Embryonic facial prominence (tissue), 1 donor: ENCODE data around the gene ARID3B.
"Not testable (repeated sequence)": the region's sequence is repeated elsewhere in the genome, so short reads cannot be mapped to it uniquely, and the experiment has no call there.

Experiments used
- DNase-seq: peaks from one replicate; pipeline ENCODE4 v3.0.0-alpha.2; 2016; ENCODE audit errors: extremely low spot score

The ARID3B gene, protein sequence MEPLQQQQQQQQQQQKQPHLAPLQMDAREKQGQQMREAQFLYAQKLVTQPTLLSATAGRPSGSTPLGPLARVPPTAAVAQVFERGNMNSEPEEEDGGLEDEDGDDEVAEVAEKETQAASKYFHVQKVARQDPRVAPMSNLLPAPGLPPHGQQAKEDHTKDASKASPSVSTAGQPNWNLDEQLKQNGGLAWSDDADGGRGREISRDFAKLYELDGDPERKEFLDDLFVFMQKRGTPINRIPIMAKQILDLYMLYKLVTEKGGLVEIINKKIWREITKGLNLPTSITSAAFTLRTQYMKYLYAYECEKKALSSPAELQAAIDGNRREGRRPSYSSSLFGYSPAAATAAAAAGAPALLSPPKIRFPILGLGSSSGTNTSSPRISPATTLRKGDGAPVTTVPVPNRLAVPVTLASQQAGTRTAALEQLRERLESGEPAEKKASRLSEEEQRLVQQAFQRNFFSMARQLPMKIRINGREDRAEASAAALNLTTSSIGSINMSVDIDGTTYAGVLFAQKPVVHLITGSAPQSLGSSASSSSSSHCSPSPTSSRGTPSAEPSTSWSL

DNA sequence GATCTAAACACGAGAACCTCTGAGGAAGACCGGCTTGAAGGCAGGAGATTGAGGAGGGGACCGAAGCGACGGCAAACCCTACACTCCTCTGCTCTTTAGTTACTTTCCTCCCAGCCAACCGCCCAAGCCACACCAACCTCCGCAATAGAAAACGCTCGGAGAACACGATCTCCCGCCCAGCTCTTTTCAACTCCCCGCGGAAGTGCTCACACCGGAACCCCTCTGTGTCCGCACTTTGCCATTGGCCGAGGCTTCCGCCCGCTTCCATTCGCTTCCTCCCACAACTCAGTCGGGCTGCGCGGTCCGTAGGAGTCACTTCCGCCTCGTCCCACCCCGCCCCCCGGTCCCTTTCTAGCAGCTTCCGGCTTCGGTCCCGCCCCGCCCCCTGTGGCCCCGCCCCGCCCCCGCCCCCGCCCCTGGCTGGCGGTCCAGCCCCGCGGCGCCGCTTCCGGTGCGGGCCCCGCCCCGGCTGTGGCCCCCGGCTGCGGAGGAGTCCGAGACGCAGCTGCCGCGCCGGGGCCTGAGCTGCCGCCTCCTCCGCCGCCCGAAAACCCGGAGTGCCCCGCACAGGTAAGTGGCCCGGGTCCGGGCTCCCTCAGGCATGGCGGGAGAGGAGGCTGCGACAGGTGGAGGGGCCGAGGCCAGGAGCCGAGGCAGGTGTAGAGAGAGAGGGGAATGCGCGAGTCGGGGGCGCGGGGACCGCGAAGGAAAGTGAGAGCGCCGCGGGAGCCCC lies at the start of gene ARID3B:
ARID3B (plus strand) TSS at position 460 of the 733 bp plus-strand sequence. CDS start 2,717 bp downstream, outside the sequence.
- peak; percentile 94 for DNase-seq

DNA sequence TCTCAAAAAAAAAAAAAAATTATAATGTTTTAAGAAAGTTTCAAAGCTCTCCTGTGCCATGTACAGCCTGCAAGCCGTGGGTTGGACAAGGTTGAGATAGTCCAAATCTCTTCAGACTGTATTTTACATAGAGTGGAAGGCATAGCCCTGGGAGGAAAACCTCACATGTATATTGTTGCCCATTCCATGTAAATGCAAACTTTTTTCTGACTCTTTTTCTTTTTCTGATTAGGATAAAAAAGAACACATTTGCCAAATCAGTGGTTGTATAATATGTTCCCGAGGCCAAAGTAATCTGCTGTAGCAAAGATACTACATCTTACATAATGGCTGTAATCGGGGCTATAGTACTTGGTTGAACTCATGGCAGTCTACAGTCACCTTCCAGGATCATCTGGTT lies 44.4 kb upstream of the ARID3B start:
- DNase-seq, result no peak

DNA sequence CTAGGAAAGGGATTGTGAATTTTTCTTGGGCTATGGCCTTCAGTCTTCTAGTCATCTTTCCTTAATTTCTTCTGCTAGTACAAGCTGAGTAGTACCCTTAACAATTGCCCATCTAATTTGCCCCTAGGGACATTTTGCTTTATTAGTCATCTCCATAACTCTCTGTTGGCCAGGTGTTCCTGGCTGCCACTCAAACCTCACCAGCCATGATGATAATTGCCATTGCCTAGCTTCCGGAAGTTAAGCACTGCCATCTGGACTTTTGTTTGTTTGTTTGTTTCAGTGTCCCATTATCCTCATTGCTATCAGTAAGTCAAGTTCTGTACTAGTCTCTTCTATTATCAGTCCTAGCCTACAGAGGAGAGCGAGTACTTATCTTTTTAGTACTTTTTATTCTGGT lies 43.4 kb upstream of the ARID3B start:
- no peak for DNase-seq

DNA sequence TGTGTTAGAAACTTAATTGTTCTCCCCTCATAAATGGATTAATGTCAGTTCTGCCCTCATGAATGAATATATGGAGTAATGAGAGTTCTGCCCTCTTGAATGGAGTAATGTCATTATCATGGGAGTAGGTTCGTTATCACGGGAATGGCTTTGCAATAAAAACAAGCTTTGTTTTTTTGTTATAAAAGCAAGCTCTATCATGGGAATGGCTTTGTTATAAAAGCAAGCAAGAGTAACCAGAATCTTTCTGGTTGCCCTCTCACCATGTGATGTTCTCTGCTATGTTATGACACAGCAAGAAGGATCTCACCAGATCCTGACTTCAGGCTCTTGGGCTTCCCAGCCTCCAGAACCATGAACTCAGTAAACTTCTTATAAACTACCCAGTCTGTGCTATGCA lies 41.7 kb upstream of the ARID3B start:
- DNase-seq, result no peak

DNA sequence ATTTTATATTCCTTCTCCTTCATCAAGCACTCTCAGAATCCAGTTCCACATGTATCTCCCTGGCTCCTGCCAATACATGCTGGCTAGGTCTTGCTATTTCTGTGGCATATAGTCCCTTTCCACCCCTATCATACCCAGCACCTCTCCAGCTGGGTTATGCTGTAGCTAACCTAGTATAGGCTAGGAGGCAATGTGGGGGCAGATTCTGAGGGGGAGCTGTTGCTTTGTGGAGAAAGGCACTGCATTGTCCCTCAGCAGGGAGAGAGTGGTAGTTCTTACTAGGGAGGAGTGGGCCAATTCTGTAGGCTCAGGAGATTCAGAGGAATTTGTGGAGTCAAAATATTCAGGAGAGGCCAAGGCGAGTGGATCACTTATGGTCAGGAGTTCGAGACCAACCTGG lies 40.6 kb upstream of the ARID3B start:
- DNase-seq, result no peak

DNA sequence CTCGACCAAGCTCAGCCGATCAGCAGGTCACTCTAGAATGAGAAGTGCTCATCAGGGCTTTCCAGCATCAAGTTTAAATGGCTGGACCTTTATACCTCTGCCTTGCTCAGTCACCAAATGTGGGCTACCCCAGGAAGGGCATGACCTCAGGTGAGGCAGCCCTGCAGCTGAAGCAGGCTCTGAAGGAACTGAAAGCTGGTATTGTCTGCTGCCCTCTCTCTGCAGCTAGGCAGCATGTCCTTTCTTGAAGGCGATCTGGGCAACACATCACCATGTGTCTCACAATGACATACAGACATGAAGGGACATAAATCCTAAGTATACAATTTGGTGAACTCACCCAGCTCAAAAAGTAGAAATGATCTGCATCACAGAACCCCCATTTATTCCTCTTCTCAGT lies 38.7 kb upstream of the ARID3B start:
- DNase-seq, result no peak

DNA sequence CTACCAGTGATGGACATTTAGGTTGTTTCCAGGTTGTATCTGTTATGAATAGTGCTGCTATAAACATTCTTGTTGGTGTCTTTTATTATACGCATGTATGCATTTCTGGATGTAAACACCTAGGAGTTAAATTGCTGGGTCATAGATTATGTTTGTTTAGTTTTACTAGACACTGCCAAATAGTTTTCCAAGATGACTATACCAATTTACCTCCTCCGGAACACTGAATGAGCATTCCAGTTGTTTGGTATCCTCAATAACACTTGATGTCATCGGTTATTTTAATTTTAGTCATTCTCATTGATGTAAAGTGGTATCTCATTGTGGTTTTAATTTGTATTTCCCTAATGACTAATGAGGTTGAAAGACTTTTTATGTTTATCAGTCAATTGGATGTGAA lies 36.6 kb upstream of the ARID3B start:
- no peak for DNase-seq

DNA sequence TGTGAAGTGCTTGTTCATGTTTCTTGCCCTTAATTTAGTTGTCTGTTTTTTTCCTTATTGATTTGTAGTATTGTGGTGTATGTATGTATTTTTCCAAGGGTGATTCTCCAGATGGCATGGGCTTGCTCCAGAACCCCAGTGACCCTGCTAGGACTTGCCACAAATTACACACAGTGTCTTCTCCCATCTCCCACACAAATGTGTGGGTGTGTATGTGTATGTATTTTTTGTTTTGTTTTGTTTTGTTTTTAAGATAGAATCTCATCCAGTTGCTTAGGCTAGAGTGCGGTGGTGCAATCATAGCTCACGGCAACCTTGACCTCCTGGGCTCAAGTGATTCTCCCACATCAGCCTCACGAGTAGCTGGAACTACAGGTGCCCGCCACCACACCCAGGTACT lies 36.2 kb upstream of the ARID3B start:
- DNase-seq, result no peak

DNA sequence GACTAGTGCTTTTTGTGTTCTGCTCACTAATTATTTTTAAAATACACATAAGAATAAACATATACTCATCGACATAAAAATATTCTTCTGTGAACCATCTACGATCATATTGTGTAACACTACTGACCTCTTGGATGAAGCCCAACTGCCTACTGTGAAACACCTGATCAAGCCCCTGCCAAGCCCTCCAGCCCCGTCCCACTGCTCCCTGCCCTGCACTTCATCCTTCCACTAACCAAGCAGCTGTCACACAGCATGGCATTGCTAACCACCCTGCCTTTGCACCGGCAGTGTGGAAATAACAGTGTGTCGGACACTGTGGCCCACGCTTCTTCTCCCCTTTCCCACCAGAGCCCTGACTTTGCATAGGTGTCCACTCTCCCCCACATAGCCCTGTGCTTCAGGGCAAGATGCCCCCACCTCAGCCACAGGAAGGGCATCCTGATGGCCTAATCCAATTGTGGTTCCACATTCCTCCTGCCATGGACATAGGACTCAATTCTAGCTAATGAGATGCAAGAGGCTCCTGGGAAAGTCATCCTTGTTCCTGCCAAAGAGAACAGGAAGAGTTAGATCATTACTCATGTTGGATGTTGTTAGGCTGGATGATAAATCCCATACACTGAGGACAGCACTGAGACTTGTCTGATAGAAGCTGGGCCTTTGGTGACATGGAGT lies 35.0 kb upstream of the ARID3B start:
- DNase-seq, result no peak

DNA sequence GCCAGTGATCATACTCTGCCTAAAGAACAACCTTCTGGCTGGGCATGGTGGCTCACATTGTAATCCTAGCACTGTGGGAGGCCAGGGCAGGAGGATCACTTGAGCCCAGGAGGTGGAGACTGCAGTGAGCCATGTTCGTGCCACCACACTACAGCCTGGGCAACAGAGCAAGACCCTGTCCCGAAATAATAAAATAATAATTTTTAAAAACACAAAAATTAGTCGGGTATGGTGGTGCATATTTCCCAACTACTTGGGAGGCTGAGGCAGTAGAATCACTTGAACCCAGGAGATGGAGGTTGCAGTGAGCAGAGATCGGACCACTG lies 34.5 kb upstream of the ARID3B start:
- DNase-seq, result no peak

DNA sequence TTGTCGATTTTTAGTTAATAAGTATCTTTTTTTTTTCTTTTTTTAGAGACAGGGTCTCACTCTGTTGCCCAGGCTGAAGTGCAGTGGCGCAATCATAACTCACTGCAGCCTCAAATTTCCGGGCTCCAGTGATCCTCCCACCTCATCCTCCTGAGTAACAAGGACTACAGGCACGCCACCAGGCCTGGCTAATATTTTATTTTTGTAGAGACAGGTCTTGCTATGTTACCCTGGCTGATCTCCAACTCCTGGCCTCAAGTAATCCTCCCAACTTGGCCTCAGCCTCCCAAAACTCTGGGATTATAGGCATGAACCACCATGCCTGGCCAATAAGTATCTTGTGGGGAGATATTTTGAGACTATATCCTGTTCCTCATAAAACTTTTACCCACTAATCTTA lies 29.4 kb upstream of the ARID3B start:
- no peak for DNase-seq

DNA sequence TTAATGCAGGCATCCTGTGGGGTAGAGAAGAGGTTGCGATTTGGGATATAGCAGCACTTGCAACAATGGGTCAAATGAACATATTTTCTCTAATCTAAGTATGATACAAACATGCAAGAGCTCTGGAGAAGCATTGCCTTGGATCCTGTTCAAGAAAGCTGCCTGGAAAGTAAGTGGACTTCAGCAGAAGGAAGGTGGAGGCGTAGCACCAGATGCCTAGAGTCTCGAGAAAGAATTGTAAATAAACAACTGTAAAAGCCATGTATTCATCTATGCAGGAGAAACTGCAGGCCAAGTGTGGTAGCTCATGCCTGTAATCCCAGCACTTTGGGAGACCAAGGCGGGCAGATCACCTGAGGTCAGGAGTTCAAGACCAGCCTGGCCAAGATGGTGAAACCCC lies 27.0 kb upstream of the ARID3B start:
- DNase-seq, result not testable (repeated sequence)

DNA sequence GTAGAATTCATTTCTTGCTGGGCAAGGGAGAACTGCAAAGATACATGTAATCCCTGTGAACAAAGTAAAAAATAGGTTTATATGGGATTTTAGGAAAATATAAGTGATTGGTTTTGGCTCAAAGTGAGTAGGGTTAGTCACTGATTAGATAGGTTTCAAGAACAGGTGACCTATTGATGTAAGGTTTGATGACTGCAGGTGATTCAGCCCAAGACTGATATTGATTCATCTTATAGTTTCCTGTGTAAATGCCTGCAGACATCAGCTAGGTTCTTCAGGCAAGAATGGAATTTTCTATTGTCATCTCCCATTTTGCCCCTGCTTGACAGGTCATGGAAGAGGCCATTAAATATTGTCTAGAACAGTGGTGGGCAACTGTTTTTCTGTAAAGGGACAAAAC lies 23.9 kb upstream of the ARID3B start:
- no peak for DNase-seq

DNA sequence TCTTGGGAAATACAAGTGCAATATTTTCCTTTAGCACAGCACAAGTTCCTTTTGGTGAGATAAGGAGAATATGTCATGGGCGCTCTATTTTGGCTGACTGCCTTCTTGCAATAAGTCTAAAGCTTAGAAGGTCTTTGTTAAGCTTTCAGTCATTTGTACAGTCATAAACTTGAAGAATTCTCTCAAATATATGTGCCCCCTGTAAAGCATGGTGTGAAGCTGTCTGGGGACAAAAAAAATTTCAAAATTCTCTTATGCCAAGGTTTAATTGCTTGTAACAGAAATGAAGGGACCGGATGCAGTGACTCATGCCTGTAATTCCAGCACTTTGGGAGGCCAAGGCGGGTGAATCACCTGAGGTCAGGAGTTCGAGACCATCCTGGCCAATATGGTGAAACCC lies 21.7 kb upstream of the ARID3B start:
- DNase-seq, result no peak

DNA sequence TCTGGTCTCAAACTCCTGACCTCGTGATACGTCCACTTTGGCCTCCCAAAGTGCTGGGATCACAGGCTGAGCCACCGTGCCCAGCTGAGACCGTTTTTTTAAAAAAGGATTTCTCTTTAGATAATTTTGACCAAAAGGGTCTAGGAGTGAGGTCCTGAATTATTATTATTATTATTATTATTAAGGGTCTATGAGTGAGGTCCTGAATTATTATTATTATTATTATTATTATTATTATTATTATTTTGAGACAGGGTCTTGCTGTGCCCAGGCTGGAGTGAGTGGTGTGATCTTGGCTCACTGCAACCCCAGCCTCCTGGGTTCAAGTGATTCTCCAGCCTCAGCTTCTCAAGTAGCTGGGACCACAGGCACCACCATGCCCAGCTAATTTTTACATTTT lies 20.6 kb upstream of the ARID3B start:
- DNase-seq, result no peak

DNA sequence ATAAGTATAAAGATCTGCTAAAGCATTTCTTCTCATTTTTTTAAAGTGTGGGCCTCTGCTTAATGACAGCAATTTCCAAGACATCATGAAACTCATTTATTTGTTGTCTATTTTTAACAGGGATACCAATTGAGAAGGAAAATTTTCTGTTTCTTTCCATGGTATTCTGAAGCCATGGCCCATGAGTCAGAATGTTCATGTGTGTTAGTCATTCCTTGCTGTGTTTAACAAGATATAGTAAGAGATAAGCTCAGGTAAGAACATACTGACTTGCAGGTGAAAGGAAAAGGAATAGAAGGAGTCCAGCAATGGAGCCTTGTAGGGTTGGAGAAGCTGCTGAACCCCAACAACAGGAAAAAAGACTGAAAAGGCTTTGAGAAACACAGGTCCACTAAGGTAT lies 17.0 kb upstream of the ARID3B start:
- DNase-seq, result no peak

DNA sequence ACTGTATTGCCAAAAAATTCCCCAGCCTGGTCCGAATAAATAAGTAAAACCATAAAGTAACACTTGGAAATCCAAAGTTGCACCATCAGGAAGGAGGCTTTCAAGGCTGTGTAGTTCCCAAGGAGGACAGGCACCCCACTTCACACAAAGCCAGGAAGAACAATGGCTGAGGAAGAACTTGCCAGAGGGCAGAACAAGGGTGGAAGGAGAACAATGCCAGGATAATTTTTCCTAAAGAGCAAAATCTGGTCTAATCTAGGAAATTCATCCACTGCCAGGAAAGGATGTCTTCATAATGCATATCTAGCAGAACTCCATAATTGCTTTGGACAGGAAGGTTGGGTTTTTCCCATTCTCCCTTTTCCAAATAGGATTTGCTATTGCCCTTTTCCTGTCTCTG lies 15.7 kb upstream of the ARID3B start:
- no peak for DNase-seq

DNA sequence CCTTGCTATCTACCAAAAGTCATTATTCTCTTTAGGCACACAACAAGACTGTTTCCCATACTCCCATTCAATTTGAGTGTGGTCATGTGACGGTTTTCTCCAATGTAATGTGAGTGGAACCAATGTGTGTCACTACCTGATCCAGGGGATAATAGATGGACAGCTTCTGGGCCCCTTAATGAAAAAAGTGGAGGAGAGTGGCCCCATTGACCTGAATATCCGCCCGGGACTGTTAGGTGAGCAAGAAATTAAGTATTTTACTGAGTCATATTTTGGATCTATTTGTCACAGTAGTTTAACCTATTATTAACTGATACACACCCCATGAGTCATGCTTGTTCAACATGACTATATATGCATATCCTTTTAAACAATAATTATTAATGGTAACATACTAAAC lies 15.1 kb upstream of the ARID3B start:
- no peak for DNase-seq

DNA sequence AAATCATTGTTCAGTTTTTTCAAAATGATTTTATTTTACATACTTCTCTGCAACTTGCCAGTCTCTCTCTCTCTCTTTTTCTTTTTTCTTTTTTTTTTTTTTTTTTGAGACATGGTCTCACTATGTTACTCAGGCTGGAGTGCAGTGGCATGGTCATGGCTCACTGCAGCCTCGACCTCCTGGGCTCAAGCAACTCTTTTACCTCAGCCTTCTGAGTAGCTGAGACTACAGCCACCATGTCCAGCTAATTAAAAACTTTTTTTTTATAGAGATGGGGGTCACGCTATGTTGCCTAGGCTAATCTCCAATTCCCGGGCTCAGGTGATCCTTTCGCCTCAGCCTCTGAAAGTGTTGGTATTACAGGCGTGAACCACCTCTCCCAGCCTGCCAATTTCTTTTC lies 12.1 kb upstream of the ARID3B start:
- no peak for DNase-seq

DNA sequence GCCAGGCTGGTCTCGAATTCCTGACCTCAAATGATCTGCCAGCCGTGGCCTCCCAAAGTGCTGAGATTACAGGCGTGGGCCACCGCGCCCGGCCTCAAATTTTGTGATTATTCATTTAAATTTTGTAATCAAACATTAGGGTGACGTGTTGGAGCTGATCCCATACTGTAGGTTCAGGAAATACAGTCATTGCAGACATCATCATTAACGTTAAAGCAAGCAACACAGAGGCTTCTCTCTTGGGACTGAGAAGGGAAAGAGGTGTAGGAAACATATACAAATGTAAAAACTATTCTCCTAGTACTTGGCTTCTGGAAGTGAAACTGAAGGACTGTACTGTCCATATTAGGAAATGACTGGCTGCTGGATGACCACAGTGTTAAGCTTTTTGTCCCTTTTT lies 11.1 kb upstream of the ARID3B start:
- DNase-seq, result no peak

DNA sequence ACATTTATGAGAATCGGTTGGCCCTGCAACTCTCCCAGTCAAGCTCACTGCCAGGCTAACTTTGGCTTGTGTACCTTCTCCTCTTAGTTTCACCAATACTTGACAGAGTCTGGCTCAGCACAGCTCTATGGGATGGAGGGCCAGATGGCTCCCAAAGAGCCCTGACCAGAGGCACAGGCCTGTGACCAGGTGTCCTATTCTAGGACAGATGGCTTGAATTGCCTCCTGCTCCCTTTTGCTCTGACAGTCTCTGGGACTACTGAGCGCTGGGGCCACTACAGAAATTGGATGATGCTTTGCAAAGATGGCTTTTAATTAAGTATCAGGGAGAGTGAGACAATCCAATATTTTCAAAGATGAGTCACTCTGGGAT lies 10.3 kb upstream of the ARID3B start:
- no peak for DNase-seq

DNA sequence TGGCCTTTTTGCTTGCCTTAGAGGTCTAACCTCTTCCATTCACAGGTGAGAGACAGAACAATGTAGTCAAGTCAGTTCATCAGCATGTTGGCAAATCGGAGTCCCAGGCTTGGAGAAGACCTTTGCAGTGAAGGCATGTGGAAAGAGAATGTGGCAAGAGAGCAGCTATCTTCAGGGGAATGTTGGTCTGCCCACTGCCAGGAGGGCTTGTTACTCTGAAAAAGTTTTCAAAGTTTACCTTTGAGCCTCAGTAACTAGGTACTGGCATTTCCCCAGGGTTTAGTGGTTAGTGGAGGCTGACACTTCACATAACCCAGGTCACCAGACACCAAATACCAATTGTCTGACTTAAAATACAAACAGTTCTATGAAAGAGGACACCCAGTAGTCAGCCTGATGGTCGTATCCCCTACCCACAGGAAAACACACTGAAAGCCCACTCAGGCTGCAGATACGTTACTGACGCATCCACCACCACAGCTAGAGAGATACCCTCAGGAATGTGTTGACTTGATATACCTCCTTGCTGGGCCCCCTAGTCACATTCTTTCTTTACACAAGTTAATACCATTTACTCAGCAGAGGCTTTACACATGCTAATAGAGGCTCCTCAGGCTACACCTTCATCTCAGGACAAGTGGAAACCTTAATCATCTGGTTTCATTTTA lies 9.7 kb upstream of the ARID3B start:
- DNase-seq, result no peak
